ENCODE results near the gene PELO.
"Not testable (repeated sequence)": the region's sequence is repeated elsewhere in the genome, so short reads cannot be mapped to it uniquely, and the experiment has no call there.

The PELO gene, protein sequence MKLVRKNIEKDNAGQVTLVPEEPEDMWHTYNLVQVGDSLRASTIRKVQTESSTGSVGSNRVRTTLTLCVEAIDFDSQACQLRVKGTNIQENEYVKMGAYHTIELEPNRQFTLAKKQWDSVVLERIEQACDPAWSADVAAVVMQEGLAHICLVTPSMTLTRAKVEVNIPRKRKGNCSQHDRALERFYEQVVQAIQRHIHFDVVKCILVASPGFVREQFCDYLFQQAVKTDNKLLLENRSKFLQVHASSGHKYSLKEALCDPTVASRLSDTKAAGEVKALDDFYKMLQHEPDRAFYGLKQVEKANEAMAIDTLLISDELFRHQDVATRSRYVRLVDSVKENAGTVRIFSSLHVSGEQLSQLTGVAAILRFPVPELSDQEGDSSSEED

DNA sequence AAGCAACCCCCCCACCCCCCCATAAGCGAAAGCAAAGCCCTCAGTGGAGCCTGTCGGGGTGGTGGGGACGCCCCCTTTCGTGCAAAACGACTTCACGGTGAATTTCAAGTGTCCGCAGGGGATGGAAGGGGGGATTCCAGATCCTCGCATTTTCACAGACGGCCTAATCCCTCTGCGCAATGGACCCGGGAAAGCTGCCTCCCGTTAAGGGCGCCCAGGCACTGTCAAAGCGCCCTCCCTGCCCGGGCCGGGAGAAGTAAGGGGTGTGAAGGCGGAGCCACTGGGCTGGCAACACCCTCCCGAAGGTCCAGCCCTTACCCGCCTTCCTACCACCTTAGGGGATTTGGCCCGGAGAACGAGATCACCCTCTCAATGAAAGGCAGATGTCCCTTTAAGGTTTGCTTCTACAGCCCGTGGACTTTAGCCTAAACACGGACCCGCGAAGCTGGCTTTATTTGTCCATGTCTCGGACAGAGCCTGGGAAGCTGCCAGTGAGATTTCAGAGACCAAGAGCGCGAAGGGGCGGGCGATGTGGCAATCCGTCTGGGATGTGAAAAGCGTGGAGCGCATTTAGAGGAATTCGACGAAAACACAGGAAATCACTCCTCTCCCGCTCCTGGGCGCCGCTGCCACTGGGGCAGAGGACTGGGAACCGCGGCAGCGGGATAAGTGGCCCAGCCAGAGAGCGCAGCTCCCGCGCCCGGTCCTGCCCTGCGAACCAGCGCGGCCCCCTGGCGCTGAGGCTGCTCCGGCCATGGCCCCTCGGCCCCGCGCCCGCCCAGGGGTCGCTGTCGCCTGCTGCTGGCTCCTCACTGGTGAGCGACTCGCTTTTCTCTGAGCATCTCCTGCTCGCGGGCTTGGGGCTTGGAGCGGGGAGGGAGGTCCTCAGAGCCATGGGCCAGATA, at the start of gene PELO, which contains the start of gene ITGA1:
Gene PELO, plus strand, starts transcription at position 317 of the 905 bp plus-strand sequence. CDS start 12,479 bp downstream, outside the sequence.
Gene ITGA1, plus strand, starts transcription at position 317 of the 905 bp plus-strand sequence. Its CDS starts 438 bp downstream, at position 755.
- Histone ChIP-seq H3K4me1 (ENCODE audit: insufficient read depth, low read length) (peaks cover 5% of the 10 kb centered on the region), H3K4me3 (ENCODE audit: low read length) (peak within 1 kb of the TSS; percentile 36), H3K27me3 (ENCODE audit: insufficient read depth, low read length) (peaks cover 15% of the 10 kb centered on the region), H3K9me3 (ENCODE audit: low read length) (no peaks in the 10 kb centered on the region), H2AFZ (ENCODE audit: low read depth, low read length) (peak within 1 kb of the TSS; percentile 58), H3K36me3 (ENCODE audit: insufficient read depth, low read length) (no peaks in the 10 kb centered on the region)

- Histone ChIP-seq H2AFZ (ENCODE audit: low read depth, low read length) (no peak overlapping the region), H3K27me3 (ENCODE audit: insufficient read depth, low read length) (no peaks in the 10 kb centered on the region), H3K4me3 (ENCODE audit: low read length) (no peak overlapping the region), H3K36me3 (ENCODE audit: insufficient read depth, low read length) (no peaks in the 10 kb centered on the region), H3K9me3 (ENCODE audit: low read length) (no peaks in the 10 kb centered on the region), H3K4me1 (ENCODE audit: insufficient read depth, low read length) (no peaks in the 10 kb centered on the region)
Observed at GRCh38 chr5:52738095-52738506, 49.6 kb upstream of the PELO start.

GRCh38 chr5:52740007-52740406, 47.7 kb upstream of the PELO start:
- Histone ChIP-seq H3K36me3 (ENCODE audit: insufficient read depth, low read length) (no peaks in the 10 kb centered on the region), H3K9me3 (ENCODE audit: low read length) (no peaks in the 10 kb centered on the region), H2AFZ (ENCODE audit: low read depth, low read length) (no peak overlapping the region), H3K4me1 (ENCODE audit: insufficient read depth, low read length) (no peaks in the 10 kb centered on the region), H3K27me3 (ENCODE audit: insufficient read depth, low read length) (no peaks in the 10 kb centered on the region), H3K4me3 (ENCODE audit: low read length) (no peak overlapping the region)

GRCh38 chr5:52743012-52743411, 44.7 kb upstream of the PELO start:
- no peaks in the 10 kb centered on the region for H3K36me3 ChIP-seq (ENCODE audit: insufficient read depth, low read length)
- H3K4me1 ChIP-seq (ENCODE audit: insufficient read depth, low read length): no peaks in the 10 kb centered on the region
- no peak overlapping the region for H2AFZ ChIP-seq (ENCODE audit: low read depth, low read length)
- no peak overlapping the region for H3K4me3 ChIP-seq (ENCODE audit: low read length)
- H3K9me3 ChIP-seq (ENCODE audit: low read length): no peaks in the 10 kb centered on the region
- H3K27me3 ChIP-seq (ENCODE audit: insufficient read depth, low read length): no peaks in the 10 kb centered on the region

DNA sequence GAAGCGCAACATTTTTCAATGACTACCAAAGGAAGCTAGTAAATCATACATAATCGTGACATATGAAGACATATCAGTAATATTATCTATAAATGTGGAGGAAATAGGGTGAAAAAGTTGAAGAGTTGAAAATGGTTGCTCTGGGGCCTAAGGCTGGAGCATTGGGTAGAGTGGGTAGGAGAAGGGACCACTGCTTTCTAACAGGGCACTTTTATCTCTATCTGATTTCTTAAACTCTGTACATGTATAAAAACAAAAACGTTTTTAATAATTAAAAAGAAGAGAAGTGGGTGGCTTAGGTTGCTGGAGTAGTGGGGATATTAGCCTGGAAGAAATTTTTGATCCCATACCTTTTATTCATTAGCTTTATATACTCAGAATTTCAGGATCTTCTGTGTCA, 44.2 kb upstream of the PELO start:
- H3K9me3 ChIP-seq (ENCODE audit: low read length): no peaks in the 10 kb centered on the region
- no peak overlapping the region for H3K4me3 ChIP-seq (ENCODE audit: low read length)
- no peaks in the 10 kb centered on the region for H3K36me3 ChIP-seq (ENCODE audit: insufficient read depth, low read length)
- H3K4me1 ChIP-seq (ENCODE audit: insufficient read depth, low read length): no peaks in the 10 kb centered on the region
- no peak overlapping the region for H2AFZ ChIP-seq (ENCODE audit: low read depth, low read length)
- H3K27me3 ChIP-seq (ENCODE audit: insufficient read depth, low read length): no peaks in the 10 kb centered on the region

- Histone ChIP-seq H3K27me3 (ENCODE audit: insufficient read depth, low read length) (no peaks in the 10 kb centered on the region), H2AFZ (ENCODE audit: low read depth, low read length) (no peak overlapping the region), H3K9me3 (ENCODE audit: low read length) (no peaks in the 10 kb centered on the region), H3K4me1 (ENCODE audit: insufficient read depth, low read length) (no peaks in the 10 kb centered on the region), H3K36me3 (ENCODE audit: insufficient read depth, low read length) (no peaks in the 10 kb centered on the region), H3K4me3 (ENCODE audit: low read length) (no peak overlapping the region)
Observed at GRCh38 chr5:52743970-52744369, 43.7 kb upstream of the PELO start.

- H3K36me3 ChIP-seq (ENCODE audit: insufficient read depth, low read length); H3K27me3 ChIP-seq (ENCODE audit: insufficient read depth, low read length); H3K4me1 ChIP-seq (ENCODE audit: insufficient read depth, low read length); H3K9me3 ChIP-seq (ENCODE audit: low read length); H3K4me3 ChIP-seq (ENCODE audit: low read length); H2AFZ ChIP-seq (ENCODE audit: low read depth, low read length): not testable (repeated sequence)
Observed at GRCh38 chr5:52744867-52745458, 42.8 kb upstream of the PELO start.

DNA sequence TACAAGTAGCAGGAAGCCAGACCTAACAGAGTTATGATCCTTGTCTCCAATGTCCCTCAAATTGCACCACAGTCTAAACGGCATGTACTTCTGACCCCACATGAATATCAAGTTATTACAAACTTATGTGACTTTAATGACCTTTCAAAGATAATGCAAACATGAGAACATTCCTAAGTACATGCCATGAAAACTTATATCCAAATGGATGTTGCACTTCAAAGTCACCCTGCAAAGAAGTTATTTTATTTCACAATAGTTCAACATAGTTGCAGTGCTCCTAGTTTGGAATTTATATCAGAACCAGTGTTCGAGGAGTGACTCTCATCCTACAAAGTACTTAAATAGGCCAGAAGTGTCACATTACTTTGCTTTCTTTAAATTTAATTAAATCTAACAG, 41.2 kb upstream of the PELO start:
- Histone ChIP-seq H2AFZ (ENCODE audit: low read depth, low read length) (no peak overlapping the region), H3K36me3 (ENCODE audit: insufficient read depth, low read length) (no peaks in the 10 kb centered on the region), H3K4me1 (ENCODE audit: insufficient read depth, low read length) (no peaks in the 10 kb centered on the region), H3K9me3 (ENCODE audit: low read length) (no peaks in the 10 kb centered on the region), H3K4me3 (ENCODE audit: low read length) (no peak overlapping the region), H3K27me3 (ENCODE audit: insufficient read depth, low read length) (no peaks in the 10 kb centered on the region)

DNA sequence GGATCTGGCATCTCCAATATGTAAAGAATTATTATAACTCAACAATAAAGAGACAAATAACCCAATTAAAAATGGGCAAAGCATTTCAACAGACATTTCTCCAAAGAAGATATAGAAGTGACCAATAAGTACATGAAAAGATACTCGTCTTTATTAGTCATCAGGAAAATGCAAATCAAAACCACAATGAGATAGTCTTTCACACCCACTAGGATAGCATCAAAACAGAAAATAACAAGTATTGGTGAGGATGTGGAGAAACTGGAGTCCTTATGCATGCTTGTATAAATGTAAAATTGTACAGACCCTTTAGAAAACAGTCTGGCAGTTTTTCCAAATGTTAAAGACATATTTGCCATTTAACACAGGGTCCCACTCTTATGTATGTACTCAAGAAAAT, 39.1 kb upstream of the PELO start:
- Histone ChIP-seq H3K27me3 (ENCODE audit: insufficient read depth, low read length) (no peaks in the 10 kb centered on the region), H2AFZ (ENCODE audit: low read depth, low read length) (no peak overlapping the region), H3K36me3 (ENCODE audit: insufficient read depth, low read length) (no peaks in the 10 kb centered on the region), H3K4me3 (ENCODE audit: low read length) (no peak overlapping the region), H3K4me1 (ENCODE audit: insufficient read depth, low read length) (no peaks in the 10 kb centered on the region), H3K9me3 (ENCODE audit: low read length) (no peaks in the 10 kb centered on the region)

- Histone ChIP-seq H3K36me3 (ENCODE audit: insufficient read depth, low read length) (no peaks in the 10 kb centered on the region), H3K9me3 (ENCODE audit: low read length) (no peaks in the 10 kb centered on the region), H3K27me3 (ENCODE audit: insufficient read depth, low read length) (no peaks in the 10 kb centered on the region), H3K4me3 (ENCODE audit: low read length) (no peak overlapping the region), H3K4me1 (ENCODE audit: insufficient read depth, low read length) (no peaks in the 10 kb centered on the region), H2AFZ (ENCODE audit: low read depth, low read length) (no peak overlapping the region)
Observed at GRCh38 chr5:52749666-52750065, 38.0 kb upstream of the PELO start.

- Histone ChIP-seq H3K4me3 (ENCODE audit: low read length) (no peak overlapping the region), H3K4me1 (ENCODE audit: insufficient read depth, low read length) (no peaks in the 10 kb centered on the region), H3K36me3 (ENCODE audit: insufficient read depth, low read length) (no peaks in the 10 kb centered on the region), H3K27me3 (ENCODE audit: insufficient read depth, low read length) (no peaks in the 10 kb centered on the region), H2AFZ (ENCODE audit: low read depth, low read length) (no peak overlapping the region), H3K9me3 (ENCODE audit: low read length) (no peaks in the 10 kb centered on the region)
Observed at GRCh38 chr5:52751137-52751536, 36.6 kb upstream of the PELO start.

- Histone ChIP-seq H3K36me3 (ENCODE audit: insufficient read depth, low read length) (no peaks in the 10 kb centered on the region), H3K4me3 (ENCODE audit: low read length) (no peak overlapping the region), H3K27me3 (ENCODE audit: insufficient read depth, low read length) (no peaks in the 10 kb centered on the region), H2AFZ (ENCODE audit: low read depth, low read length) (no peak overlapping the region), H3K4me1 (ENCODE audit: insufficient read depth, low read length) (no peaks in the 10 kb centered on the region), H3K9me3 (ENCODE audit: low read length) (no peaks in the 10 kb centered on the region)
Observed at GRCh38 chr5:52754051-52754450, 33.7 kb upstream of the PELO start.

GRCh38 chr5:52757527-52757926, 30.2 kb upstream of the PELO start:
- Histone ChIP-seq H3K27me3 (ENCODE audit: insufficient read depth, low read length) (no peaks in the 10 kb centered on the region), H3K36me3 (ENCODE audit: insufficient read depth, low read length) (no peaks in the 10 kb centered on the region), H3K9me3 (ENCODE audit: low read length) (no peaks in the 10 kb centered on the region), H3K4me3 (ENCODE audit: low read length) (no peak overlapping the region), H3K4me1 (ENCODE audit: insufficient read depth, low read length) (no peaks in the 10 kb centered on the region), H2AFZ (ENCODE audit: low read depth, low read length) (no peak overlapping the region)
